Measurements from ENCODE around the gene KNDC1.
"Not testable (repeated sequence)": the region's sequence is repeated elsewhere in the genome, so short reads cannot be mapped to it uniquely, and the experiment has no call there.

KNDC1 gene

GRCh38 chr10:133159950-133160825 lies at the start of gene KNDC1:
TSS of gene KNDC1 (plus strand) at chr10:133160219. CDS start at chr10:133160468, 249 bp downstream.
- peak; percentile 76 for DNase-seq

DNA sequence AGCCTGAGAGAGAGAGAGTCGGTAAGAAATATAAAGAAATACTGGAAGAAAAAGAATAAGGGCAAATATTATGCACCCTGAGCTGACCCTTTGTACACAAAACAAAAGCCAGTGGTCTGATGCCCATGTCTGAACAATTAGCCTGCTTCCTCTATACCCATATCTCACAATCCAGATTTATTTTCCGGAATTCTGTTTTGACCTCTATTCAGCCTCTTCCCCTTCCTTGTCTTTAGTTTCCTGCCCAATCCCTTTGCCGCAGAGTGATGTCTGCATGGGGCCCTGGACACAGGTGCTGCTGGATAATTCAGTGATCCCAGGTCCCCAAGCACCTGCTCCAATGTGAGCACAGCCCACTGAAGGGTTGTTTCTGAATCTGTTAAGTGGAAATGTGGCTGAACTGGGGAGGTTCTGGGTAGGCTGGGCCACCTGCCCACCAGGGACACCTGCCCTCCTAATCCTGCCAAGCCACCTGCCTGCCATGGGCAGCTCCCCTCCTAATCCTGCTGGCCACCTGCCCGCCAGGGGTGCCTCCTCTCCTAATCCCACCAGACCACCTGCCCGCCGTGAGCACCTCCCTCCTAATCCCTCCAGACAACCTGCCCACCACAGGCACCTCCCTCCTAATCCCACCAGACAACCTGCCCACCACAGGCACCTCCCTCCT lies 49.3 kb upstream of the KNDC1 start:
- DNase-seq = no peak

GRCh38 chr10:133111640-133112039 lies 48.4 kb upstream of the KNDC1 start:
- not testable (repeated sequence) for DNase-seq

GRCh38 chr10:133113146-133113830 lies 46.7 kb upstream of the KNDC1 start:
- no peak for DNase-seq

- no peak for DNase-seq
Measured at GRCh38 chr10:133113847-133114246, 46.2 kb upstream of the KNDC1 start.

- DNase-seq = no peak
Measured at GRCh38 chr10:133114251-133114650, 45.8 kb upstream of the KNDC1 start.

DNA sequence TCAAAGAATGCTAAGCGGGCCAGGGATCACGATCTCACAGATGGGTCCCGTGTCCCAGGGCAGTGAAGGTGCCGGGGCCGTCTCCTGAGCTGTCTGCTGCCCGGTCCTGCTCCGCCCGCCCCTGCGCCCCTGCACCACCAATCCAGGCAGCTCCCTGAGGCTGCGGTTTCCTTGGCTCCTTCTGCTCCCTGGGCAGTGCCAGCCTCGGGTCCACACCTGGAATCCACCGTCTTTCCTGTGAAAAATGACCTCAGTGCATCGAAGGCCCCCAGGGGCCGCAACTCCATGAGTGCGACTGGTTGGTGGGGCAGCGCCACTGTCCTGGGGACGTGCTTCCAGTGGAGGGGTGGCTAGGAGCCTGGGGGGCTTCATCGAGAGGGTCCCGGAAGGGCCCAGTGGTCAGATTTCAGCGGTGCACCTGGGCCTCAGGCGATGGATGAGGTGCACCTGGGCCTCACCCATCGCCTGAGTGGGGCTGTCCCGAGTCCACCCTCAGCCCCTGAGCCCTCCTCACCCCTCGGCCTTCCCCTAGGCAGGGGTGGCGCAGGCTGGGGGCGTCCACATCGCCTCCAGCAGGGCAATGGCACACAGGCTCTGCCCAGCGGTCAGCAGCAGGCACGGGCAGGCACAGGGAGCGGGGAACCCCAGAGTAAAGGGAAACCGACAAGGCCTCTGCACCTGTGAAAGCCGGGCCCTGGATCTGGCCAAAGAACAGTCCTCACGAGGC lies 45.1 kb upstream of the KNDC1 start:
- no peak for DNase-seq

- DNase-seq = no peak
Measured at GRCh38 chr10:133115453-133115842, 44.6 kb upstream of the KNDC1 start.

DNA sequence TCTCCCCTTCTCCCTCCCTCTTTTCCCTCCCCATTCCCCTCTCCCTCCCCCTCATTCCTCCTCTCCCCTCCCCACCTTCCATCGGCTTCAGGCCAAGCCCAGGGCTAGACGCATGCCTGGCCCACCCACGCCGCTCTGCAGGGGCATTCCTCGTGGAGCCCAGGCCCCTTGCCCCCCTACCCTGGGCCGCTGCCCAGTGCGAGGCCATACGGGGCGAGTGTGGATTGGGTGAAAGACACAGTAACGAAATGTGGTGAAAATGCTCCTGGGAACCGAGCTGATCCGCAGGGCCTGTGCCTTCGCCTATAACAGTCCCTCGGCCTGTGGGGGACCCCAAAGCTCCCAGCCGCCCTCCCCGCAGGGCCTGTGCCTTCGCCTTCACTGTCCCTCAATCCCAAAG lies 44.0 kb upstream of the KNDC1 start:
- DNase-seq = no peak

- no peak for DNase-seq
Measured at GRCh38 chr10:133116455-133116854, 43.6 kb upstream of the KNDC1 start.

- DNase-seq = no peak
Measured at GRCh38 chr10:133117036-133117687, 42.9 kb upstream of the KNDC1 start.

- no peak for DNase-seq
Measured at GRCh38 chr10:133117688-133118071, 42.3 kb upstream of the KNDC1 start.

DNA sequence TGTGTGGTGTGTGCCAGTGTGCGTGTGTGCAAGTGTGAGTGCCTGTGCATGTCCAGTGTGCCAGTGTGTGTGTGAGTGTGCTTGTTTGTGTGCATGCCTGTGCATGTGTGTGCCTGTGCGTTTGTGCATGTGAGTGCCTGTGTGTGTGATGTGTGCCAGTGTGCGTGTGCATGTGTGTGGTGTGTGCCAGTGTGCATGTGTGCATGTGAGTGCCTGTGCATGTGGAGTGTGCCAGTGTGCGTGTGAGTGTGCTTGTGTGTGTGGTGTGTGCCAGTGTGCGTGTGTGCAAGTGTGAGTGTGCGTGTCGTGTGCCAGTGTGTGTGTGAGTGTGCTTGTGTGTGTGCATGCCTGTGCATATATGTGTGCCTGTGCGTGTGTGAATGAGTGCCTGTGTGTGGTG lies 38.5 kb upstream of the KNDC1 start:
- DNase-seq = no peak

DNA sequence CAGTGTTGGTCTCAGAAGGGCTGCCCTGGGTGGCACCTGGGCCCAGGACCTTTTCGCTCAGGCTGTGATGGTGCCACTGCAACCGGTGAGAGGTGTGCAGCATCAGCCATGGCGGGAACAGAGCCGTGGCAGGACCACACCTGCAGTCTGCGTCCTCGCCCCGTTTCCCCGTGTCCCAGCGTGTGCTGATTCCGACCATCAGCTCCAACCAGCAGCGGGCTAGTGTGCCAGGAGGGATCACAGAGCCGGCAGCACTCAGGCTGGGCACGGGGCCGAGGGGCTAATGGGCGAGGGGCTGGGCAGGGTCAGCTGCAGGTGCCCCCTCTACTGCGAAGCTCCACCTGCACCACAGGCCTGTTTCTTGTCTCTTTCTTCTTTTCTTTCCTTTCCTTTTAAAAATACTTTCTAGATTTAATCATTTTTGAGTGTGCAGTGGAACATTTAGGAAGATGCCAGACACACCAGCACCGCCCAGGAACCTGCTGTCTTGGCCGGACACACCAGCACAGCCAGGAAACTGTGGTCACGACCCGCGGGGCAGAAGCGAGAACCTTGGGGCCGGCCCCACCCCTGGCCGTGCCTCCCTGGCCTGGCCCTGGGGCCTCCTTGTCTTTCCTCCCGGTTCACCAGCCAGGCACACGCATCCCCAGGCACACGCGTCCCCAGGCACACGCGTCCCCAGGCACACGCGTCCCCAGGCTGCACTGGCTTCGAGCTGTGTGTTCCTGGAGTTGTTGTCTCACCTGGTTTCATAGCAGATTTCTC lies 37.7 kb upstream of the KNDC1 start:
- DNase-seq = no peak

DNA sequence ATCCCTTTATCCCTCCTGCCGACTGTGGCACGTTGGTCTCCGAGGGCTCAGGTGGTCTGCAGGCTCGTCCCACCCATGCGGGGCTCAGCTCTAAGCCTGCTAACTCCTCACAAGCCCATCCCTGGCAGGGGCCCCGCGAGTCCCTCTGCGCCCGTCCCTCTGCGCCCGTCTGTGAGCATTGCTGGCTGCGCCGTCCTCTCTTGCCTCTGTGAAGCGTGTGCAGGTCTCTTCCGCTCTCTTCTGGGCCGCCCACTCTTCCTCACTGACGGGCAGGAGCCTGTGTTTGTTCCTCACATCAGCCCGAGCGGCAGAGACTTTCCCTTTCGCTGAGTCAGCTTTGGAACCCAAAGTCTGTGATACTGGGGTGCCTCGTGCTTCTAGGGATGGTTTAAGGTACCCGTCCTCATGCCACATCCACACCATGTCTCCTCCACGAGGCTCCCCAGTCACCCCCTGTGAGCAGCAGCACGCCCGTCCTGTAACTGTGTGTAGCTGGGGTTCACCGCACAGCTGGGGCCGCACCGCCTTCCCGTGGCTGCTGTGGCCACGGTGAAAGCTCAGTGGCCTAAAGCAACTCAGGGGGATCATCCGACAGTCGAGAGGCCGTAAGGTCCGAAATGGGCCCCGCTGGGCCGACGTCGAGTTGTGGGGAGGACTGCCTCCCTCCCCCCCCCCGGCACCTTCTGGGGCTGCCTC lies 36.8 kb upstream of the KNDC1 start:
- no peak for DNase-seq

DNA sequence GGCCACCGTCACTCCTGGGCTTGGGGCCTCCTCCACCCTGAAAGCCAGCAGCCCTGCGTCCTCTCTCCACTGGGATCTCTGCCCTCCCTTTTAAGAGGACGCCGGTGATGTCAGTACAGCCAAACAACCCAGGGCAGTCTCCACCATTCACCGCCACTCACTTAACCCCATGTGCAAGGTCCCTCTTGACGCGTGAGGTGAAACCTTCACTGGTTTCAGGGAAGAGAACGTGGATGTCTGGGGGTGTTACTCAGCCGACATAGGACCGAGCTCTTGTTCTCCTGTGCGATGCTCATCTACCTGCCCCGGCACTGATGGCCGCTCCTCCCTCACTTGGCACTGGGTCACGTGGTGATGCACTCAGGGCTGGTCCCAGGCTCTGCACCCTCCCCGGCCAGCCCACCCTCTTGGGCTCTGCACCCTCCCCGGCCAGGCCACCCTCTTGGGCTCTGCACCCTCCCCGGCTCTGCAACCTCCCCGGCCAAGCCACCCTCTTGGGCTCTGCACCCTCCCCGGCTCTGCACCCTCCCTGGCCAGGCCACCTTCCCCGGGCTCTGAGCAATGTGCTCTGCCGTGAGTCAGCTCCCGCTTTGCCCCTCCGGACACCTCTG lies 36.2 kb upstream of the KNDC1 start:
- DNase-seq = no peak

DNA sequence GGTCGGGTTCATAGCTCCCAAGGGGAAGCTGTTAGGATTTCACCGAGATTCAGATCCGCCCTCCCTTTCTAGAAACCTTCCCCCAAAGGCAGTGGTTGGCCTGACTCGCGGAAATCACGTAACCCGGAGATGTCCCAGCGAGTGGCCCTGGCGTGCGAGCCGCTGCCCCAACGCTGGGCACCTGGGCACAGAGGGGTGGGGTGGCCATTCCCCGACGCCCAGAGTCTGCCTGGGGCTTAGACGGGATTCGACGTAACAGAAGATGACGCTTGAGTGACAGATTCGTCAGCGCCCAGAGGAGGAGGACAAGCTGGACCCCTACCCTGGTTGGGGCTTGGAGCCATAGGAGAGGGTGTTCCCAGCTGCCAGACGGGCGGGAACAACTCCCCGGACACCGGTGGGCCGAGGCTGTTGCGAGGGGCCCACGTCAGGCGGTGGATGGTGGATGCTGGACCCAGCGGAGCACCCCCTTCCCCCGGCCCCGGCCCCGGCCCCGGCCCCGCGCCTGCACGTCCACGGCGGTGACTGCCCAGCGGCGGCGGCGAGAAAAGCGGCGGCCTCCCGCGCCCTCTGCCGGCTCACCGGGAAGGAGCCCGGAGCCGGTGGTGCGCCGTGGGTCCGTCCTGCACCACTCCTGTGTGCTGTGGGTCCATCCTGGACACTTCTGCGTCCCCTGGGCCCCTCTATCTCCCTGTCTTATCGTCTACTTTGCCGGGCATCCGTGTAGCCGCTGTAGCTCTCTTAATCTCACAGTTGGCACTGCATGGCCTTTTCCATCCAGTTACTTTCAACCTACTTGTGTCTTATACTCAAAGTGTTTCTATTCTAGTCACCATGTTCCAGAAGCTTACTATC lies 35.4 kb upstream of the KNDC1 start:
- peak; percentile 76 for DNase-seq

GRCh38 chr10:133125901-133126300 lies 34.1 kb upstream of the KNDC1 start:
- DNase-seq = no peak

- DNase-seq = no peak
Measured at GRCh38 chr10:133126431-133127290, 33.4 kb upstream of the KNDC1 start.
